B cell (primary cell): Measurements from ENCODE around the gene IL7R. TPM values are rescaled to one million over a fixed set of nuclear protein-coding genes. Genes with fewer than 3 reads are reported as not detected.

Experiments
- ATAC-seq: fragments of 200-7000 bp; cut with Tn5 transposase; one replicate; pipeline ENCODE4 v1.10.0; 2021; ENCODE audit warnings: low read depth, mild to moderate bottlenecking, moderate number of reproducible peaks, moderate library complexity
- CTCF ChIA-PET: fragments of 350-600 bp; sonication (Branson Sonifier 250); formaldehyde crosslinking; loops from one replicate; lab custom pipeline; 2021; ENCODE audit warnings: antibody characterized with exemption, inconsistent platforms; lab: Charles Lee
- POLR2A ChIA-PET: fragments of 350-600 bp; sonication (Branson Sonifier 250); formaldehyde crosslinking; loops from one replicate; lab custom pipeline; 2021; ENCODE audit warnings: antibody characterized with exemption; lab: Charles Lee
- DNase-seq: peaks from one replicate; pipeline ENCODE4 v3.0.0; 2013
- H2AFZ ChIP-seq: 2 replicates; pipeline ENCODE4 v1.6.1; 2012; ENCODE audit warnings: mild to moderate bottlenecking, low read depth, low read length; ENCODE audit not compliant: insufficient read depth, poor library complexity, severe bottlenecking
- H3K27ac ChIP-seq, 2 donors: 1 replicate in 1 of 2; 2 replicates in 1 of 2; pipeline ENCODE4 v1.5.1; 2012 to 2013; ENCODE audit warnings: low read length in 2 of 2, mild to moderate bottlenecking in 2 of 2, moderate library complexity in 1 of 2
- H3K27me3 ChIP-seq, 4 experiments: fragments of 200-600 bp in 1 of 4; sonication (generic) in 1 of 4; replicated peaks in 1 of 4; 1 replicate in 2 of 4; 2 replicates in 2 of 4; pipeline versions ENCODE4 v1.6.1 to v1.7.0; 2013 to 2016; ENCODE audit warnings: low read length in 3 of 4, mild to moderate bottlenecking in 2 of 4, mixed read lengths in 1 of 4, moderate library complexity in 1 of 4; ENCODE audit not compliant: insufficient read depth in 4 of 4, control insufficient read depth in 3 of 4; ENCODE audit errors: control extremely low read depth in 1 of 4
- H3K36me3 ChIP-seq, 2 experiments: replicated peaks in 1 of 2; 1 replicate in 1 of 2; 2 replicates in 1 of 2; pipeline versions ENCODE4 v1.6.1 to v1.7.1; 2013; ENCODE audit warnings: low read length in 1 of 2; ENCODE audit not compliant: insufficient read depth in 2 of 2, control insufficient read depth in 1 of 2; ENCODE audit errors: control extremely low read depth in 1 of 2, extremely low read depth in 1 of 2
- H3K4me1 ChIP-seq, 2 donors: fragments of 200-600 bp in 1 of 2; sonication (generic) in 1 of 2; 1 replicate in 1 of 2; 2 replicates in 1 of 2; pipeline versions ENCODE4 v1.5.1 to v1.6.1; 2013 to 2017; ENCODE audit warnings: low read length in 2 of 2; ENCODE audit not compliant: control insufficient read depth in 2 of 2, insufficient read depth in 2 of 2
- H3K4me2 ChIP-seq: replicated peaks from 2 replicates; pipeline ENCODE3; 2012; ENCODE audit warnings: mild to moderate bottlenecking, low read depth, low read length; ENCODE audit not compliant: poor library complexity, severe bottlenecking
- H3K4me3 ChIP-seq, 5 experiments: fragments of 200-600 bp in 1 of 5; sonication (generic) in 1 of 5; 1 replicate in 3 of 5; 2 replicates in 2 of 5; pipeline versions ENCODE4 v1.5.1 to v1.7.0; 2011 to 2016; ENCODE audit warnings: low read length in 4 of 5, mild to moderate bottlenecking in 4 of 5, low read depth in 2 of 5, control low read depth in 1 of 5, moderate library complexity in 1 of 5; ENCODE audit not compliant: insufficient read depth in 1 of 5; ENCODE audit errors: control extremely low read depth in 1 of 5, extremely low read depth in 1 of 5
- H3K79me2 ChIP-seq: fragments of 200-600 bp; sonication (generic); one replicate; pipeline ENCODE4 v1.6.0; 2016; ENCODE audit warnings: low read length; ENCODE audit not compliant: control insufficient read depth, insufficient read depth
- H3K9ac ChIP-seq: fragments of 200-600 bp; sonication (generic); 2 replicates; pipeline ENCODE4 v1.6.1; 2017; ENCODE audit warnings: mild to moderate bottlenecking, low read length, moderate library complexity
- H3K9me3 ChIP-seq, 3 donors: one replicate each; pipeline versions ENCODE4 v1.6.1 to v1.7.1; 2013; ENCODE audit warnings: low read length in 2 of 3; ENCODE audit not compliant: control insufficient read depth in 2 of 3, insufficient read depth in 1 of 3; ENCODE audit errors: control extremely low read depth in 1 of 3
- H4K20me1 ChIP-seq: 2 replicates; pipeline ENCODE4 v1.6.0; 2012; ENCODE audit warnings: mild to moderate bottlenecking, low read length; ENCODE audit not compliant: insufficient read depth, control insufficient read depth, poor library complexity, severe bottlenecking
- H3K27ac Mint-ChIP-seq: one replicate; pipeline ENCODE4 v1.8.0; 2021; ENCODE audit warnings: mixed read lengths
- H3K27me3 Mint-ChIP-seq: one replicate; pipeline ENCODE4 v1.8.0; 2021; ENCODE audit warnings: mixed read lengths
- H3K4me1 Mint-ChIP-seq: one replicate; pipeline ENCODE4 v1.8.0; 2021; ENCODE audit warnings: mixed read lengths
- H3K4me3 Mint-ChIP-seq: one replicate; pipeline ENCODE4 v1.8.0; 2021; ENCODE audit warnings: mixed read lengths
- H3K9me3 Mint-ChIP-seq: one replicate; pipeline ENCODE4 v1.8.0; 2022; ENCODE audit warnings: mixed read lengths; ENCODE audit not compliant: insufficient read depth
- EZH2 ChIP-seq: IDR thresholded peaks from 2 replicates; pipeline ENCODE4 v1.6.1; 2012; ENCODE audit warnings: borderline replicate concordance, low read depth, mild to moderate bottlenecking, moderate library complexity, low read length; ENCODE audit not compliant: insufficient read depth, poor library complexity, severe bottlenecking
- WGBS: methylation state at CpG from one replicate; pipeline ENCODE4 v1.1.5; 2013; ENCODE audit warnings: missing lambda C conversion rate; ENCODE audit not compliant: insufficient coverage; 5-methylcytosine and 5-hydroxymethylcytosine counted together
- intact Hi-C: fragments of 100-400 bp; cut with micrococcal nuclease; formaldehyde crosslinking; loops from one replicate; pipeline ENCODE4 v1.10.0; 2022
- polyA plus RNA-seq: library from polyadenylated mRNA; depleted of rRNA; stranded (reverse); fragments of >200 nt; gene quantifications from 2 replicates; pipeline ENCODE4 v1.2.3, GENCODE V29; 2012
- total RNA-seq, 2 donors: library from RNA; stranded (reverse); fragments of 120-200 nt in 1 of 2; gene quantifications; 1 replicate in 1 of 2; 2 replicates in 1 of 2; pipeline versions ENCODE4 v1.2.3 to v1.2.4, GENCODE V29; 2013 to 2022
- TF ChIP-seq, protein P1 (sequence below): fragments of 200-600 bp; IDR thresholded peaks from one replicate; pipeline ENCODE4 v1.8.0; 2022; ENCODE audit warnings: antibody characterized with exemption, mild to moderate bottlenecking

IL7R gene
- total and polyA plus RNA-seq, 2 donors (not counting 1 experiment from before 2014, with no cell fraction given), result 2.4 TPM

DNA sequence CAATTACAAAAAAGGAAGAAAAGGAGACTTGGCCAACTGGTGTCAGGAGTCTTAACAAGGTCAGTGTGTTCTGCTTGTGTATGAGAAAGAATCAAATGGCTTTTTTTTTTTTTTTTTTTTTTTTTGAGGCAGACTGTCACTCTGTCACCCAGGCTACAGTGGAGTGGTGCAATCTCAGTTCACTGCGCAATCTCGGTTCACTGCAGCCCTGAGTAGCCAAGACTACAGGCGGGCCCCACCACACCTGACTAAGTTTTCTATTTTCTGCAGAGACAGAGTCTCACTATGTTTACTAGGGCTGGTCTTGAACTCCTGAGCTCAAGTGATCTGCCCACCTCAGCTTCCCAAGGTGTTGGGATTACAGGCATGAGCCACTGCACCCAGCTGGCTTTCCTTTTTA is 3.1 kb upstream of the IL7R start:
- no peak overlapping the region for H3K4me3 Mint-ChIP-seq
- H3K36me3 ChIP-seq, result no peaks in the 10 kb centered on the region
- no peak overlapping the region for H2AFZ ChIP-seq
- no peaks in the 10 kb centered on the region for H3K27me3 ChIP-seq
- DNase-seq (no peak), ATAC-seq (peak; percentile 16)
- peak overlapping the region; percentile 54 to 57 for H3K27ac ChIP-seq
- no peak for TF ChIP-seq EZH2
- TF ChIP-seq, protein P1, sequence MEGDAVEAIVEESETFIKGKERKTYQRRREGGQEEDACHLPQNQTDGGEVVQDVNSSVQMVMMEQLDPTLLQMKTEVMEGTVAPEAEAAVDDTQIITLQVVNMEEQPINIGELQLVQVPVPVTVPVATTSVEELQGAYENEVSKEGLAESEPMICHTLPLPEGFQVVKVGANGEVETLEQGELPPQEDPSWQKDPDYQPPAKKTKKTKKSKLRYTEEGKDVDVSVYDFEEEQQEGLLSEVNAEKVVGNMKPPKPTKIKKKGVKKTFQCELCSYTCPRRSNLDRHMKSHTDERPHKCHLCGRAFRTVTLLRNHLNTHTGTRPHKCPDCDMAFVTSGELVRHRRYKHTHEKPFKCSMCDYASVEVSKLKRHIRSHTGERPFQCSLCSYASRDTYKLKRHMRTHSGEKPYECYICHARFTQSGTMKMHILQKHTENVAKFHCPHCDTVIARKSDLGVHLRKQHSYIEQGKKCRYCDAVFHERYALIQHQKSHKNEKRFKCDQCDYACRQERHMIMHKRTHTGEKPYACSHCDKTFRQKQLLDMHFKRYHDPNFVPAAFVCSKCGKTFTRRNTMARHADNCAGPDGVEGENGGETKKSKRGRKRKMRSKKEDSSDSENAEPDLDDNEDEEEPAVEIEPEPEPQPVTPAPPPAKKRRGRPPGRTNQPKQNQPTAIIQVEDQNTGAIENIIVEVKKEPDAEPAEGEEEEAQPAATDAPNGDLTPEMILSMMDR, result no peak
- no peaks in the 10 kb centered on the region for H3K9me3 ChIP-seq
- WGBS, result 17% methylated on average over 2 of the region's 3 CpGs
- H3K9me3 Mint-ChIP-seq, result no peaks in the 10 kb centered on the region
- H3K4me1 Mint-ChIP-seq, result peaks cover 28% of the 10 kb centered on the region
- no peak overlapping the region for H3K9ac ChIP-seq
- ChIA-PET CTCF (interaction anchor here (1.9 kb wide), 1 partner anchor 70 kb away, joined by 4 read pairs; no protein-coding TSS in a partner anchor), POLR2A (no interaction called here)
- H4K20me1 ChIP-seq, result no peaks in the 10 kb centered on the region
- no peaks in the 10 kb centered on the region for H3K79me2 ChIP-seq
- intact Hi-C loops, result no loop called here
- H3K4me1 ChIP-seq, result peaks cover 17 to 33% of the 10 kb centered on the region in 2 donors
- peak overlapping the region; percentile 51 for H3K27ac Mint-ChIP-seq
- H3K4me3 ChIP-seq, result no peak overlapping the region
- H3K4me2 ChIP-seq, result peak overlapping the region; percentile 36
- H3K27me3 Mint-ChIP-seq, result peaks cover 3% of the 10 kb centered on the region

DNA sequence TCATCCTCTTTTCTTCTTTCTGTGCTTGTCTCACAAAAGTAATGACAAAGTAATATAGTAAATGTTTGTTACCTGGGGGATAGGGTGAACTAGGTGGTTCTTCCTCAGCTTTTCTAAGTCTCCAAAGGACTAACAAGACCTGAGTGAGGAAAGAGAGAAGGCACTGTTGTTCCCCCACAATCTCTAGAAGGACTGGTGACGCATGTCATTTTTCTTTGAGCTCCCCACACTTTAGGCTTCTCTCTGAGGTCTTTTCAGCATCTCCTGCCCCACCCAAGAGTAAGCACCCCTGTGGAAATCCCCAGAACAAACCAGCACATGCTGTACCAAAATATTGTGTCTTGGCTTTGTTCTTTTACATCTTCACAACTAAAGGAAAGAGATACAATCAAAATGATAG is 2.4 kb upstream of the IL7R start:
- Histone ChIP-seq H4K20me1 (no peaks in the 10 kb centered on the region), H3K79me2 (no peaks in the 10 kb centered on the region), H2AFZ (peak overlapping the region; percentile 21), H3K27ac (peak overlapping the region; percentile 54 to 57), H3K4me2 (peak overlapping the region; percentile 36), H3K36me3 (no peaks in the 10 kb centered on the region), H3K9ac (no peak overlapping the region), H3K4me3 (no peak overlapping the region), H3K9me3 (no peaks in the 10 kb centered on the region), H3K4me1 (peaks cover 17 to 33% of the 10 kb centered on the region in 2 donors), H3K27me3 (no peaks in the 10 kb centered on the region)
- POLR2A ChIA-PET, result no interaction called here
- Mint-ChIP-seq H3K9me3 (no peaks in the 10 kb centered on the region), H3K27me3 (peaks cover 3% of the 10 kb centered on the region), H3K4me3 (peak overlapping the region; percentile 27), H3K27ac (peak overlapping the region; percentile 47), H3K4me1 (peaks cover 28% of the 10 kb centered on the region)
- ATAC-seq (peak; percentile 44), DNase-seq (peak; percentile 26)
- CTCF ChIA-PET, result interaction anchor here (1.9 kb wide), 1 partner anchor 69 kb away, joined by 4 read pairs; no protein-coding TSS in a partner anchor
- 0% methylated on average over 1 of the region's 1 CpG for WGBS
- intact Hi-C loops, result no loop called here
- TF ChIP-seq EZH2, result no peak
